Endothelial cell of umbilical vein (primary cell): ENCODE data around the gene PNPLA6. TPM values are rescaled to one million over a fixed set of nuclear protein-coding genes. Genes with fewer than 3 reads are reported as not detected.

ENCODE experiments used
- BruUV-seq: library from RNA; stranded (reverse); fragments of 400-500 nt; replicated peaks from 2 replicates; lab custom pipeline; 2021; lab: Mats Ljungman, UMichigan
- CTCF ChIA-PET: fragments of 300-600, 350-600 bp; sonication (Branson Sonifier 250); formaldehyde crosslinking; loops from one replicate; lab custom pipeline; 2021; ENCODE audit warnings: antibody characterized with exemption, inconsistent platforms; lab: Charles Lee
- POLR2A ChIA-PET: fragments of 300-600, 350-600 bp; sonication (Branson Sonifier 250); formaldehyde crosslinking; loops from one replicate; lab custom pipeline; 2021; ENCODE audit warnings: antibody characterized with exemption, inconsistent platforms; lab: Charles Lee
- DNase-seq: peaks from one replicate; pipeline ENCODE4 v3.0.0-alpha.2; 2011; ENCODE audit warnings: low read depth, low spot score
- FAIRE-seq: peaks from 2 replicates; lab custom pipeline; 2011; peaks lifted over from hg19 to GRCh38; lab: Jason Lieb, UNC
- H2AFZ ChIP-seq: 2 replicates; pipeline ENCODE4 v1.6.0; 2012; ENCODE audit warnings: low read depth, low read length, control low read depth, inconsistent platforms
- H3K27ac ChIP-seq: 2 replicates; pipeline ENCODE4 v1.5.1; 2011; ENCODE audit warnings: low read depth, mild to moderate bottlenecking, control low read depth, low read length, moderate library complexity; ENCODE audit not compliant: insufficient read depth
- H3K27me3 ChIP-seq, 2 experiments: 2 replicates each; pipeline versions ENCODE4 v1.6.0 to v1.6.1; 2011; ENCODE audit warnings: low read length in 2 of 2, mixed read lengths in 1 of 2; ENCODE audit not compliant: control insufficient read depth in 2 of 2, insufficient read depth in 2 of 2
- H3K36me3 ChIP-seq, 2 experiments: 2 replicates in 1 of 2; 3 replicates in 1 of 2; pipeline ENCODE4 v1.5.1; 2011; ENCODE audit warnings: low read length in 2 of 2, mild to moderate bottlenecking in 1 of 2, moderate library complexity in 1 of 2; ENCODE audit not compliant: control insufficient read depth in 2 of 2, insufficient read depth in 2 of 2; ENCODE audit errors: extremely low read depth in 1 of 2
- H3K4me1 ChIP-seq: 3 replicates; pipeline ENCODE4 v1.5.1; 2011; ENCODE audit warnings: mild to moderate bottlenecking, low read length; ENCODE audit not compliant: control insufficient read depth, insufficient read depth; ENCODE audit errors: extremely low read depth
- H3K4me2 ChIP-seq: 2 replicates; pipeline ENCODE4 v1.6.1; 2011; ENCODE audit warnings: low read length, control low read depth, mixed read lengths; ENCODE audit not compliant: insufficient read depth
- H3K4me3 ChIP-seq, 3 experiments: fragments of 200-600 bp in 1 of 3; sonication (generic), shearing (Covaris generic) in 1 of 3; replicated peaks in 1 of 3; 2 replicates each; pipeline ENCODE4 v1.5.1; 2011 to 2016; ENCODE audit warnings: control low read depth in 3 of 3, low read length in 3 of 3, mild to moderate bottlenecking in 2 of 3, inconsistent platforms in 1 of 3, low read depth in 1 of 3, moderate library complexity in 1 of 3; ENCODE audit not compliant: insufficient read depth in 1 of 3
- H3K79me2 ChIP-seq: 2 replicates; pipeline ENCODE4 v1.6.0; 2012; ENCODE audit warnings: low read length, inconsistent platforms; ENCODE audit not compliant: control insufficient read depth, insufficient read depth
- H3K9ac ChIP-seq: replicated peaks from 2 replicates; pipeline ENCODE3; 2011; ENCODE audit warnings: low read length, control low read depth; ENCODE audit not compliant: insufficient read depth; ENCODE audit errors: extremely low read depth
- H3K9me1 ChIP-seq: replicated peaks from 3 replicates; pipeline ENCODE4 v1.6.0; 2011; ENCODE audit warnings: mild to moderate bottlenecking, low read length; ENCODE audit not compliant: control insufficient read depth, insufficient read depth; ENCODE audit errors: extremely low read depth
- H3K9me3 ChIP-seq: replicated peaks from 2 replicates; pipeline ENCODE4 v1.5.1; 2012; ENCODE audit warnings: low read length, inconsistent platforms; ENCODE audit not compliant: control insufficient read depth, insufficient read depth
- H4K20me1 ChIP-seq: replicated peaks from 2 replicates; pipeline ENCODE3; 2011; ENCODE audit warnings: mild to moderate bottlenecking, low read length; ENCODE audit not compliant: control insufficient read depth, insufficient read depth; ENCODE audit errors: extremely low read depth
- EZH2 ChIP-seq: IDR thresholded peaks from 2 replicates; pipeline ENCODE4 v1.6.1; 2012; ENCODE audit warnings: borderline replicate concordance, low read depth, mild to moderate bottlenecking, moderate library complexity, low read length, inconsistent platforms; ENCODE audit not compliant: severe bottlenecking
- FOS ChIP-seq: IDR thresholded peaks from 2 replicates; pipeline ENCODE4 v1.6.1; 2011; ENCODE audit warnings: mild to moderate bottlenecking, low read length, moderate library complexity, borderline replicate concordance; ENCODE audit not compliant: insufficient read depth
- JUN ChIP-seq: IDR thresholded peaks from 2 replicates; pipeline ENCODE4 v1.6.1; 2011; ENCODE audit warnings: borderline replicate concordance, low read depth; ENCODE audit not compliant: insufficient read length, insufficient read depth
- MYC ChIP-seq: IDR thresholded peaks from one replicate; pipeline ENCODE4 v1.6.1; 2011; ENCODE audit warnings: mild to moderate bottlenecking, low read depth, low read length
- POLR2AphosphoS5 ChIP-seq: IDR thresholded peaks from 2 replicates; pipeline ENCODE4 v1.6.1; 2012; ENCODE audit warnings: low read depth, mild to moderate bottlenecking, control low read depth, low read length, moderate library complexity; ENCODE audit not compliant: insufficient read depth
- dilution Hi-C: fragments of 300-500 bp; cut with MboI; formaldehyde crosslinking; loops from one replicate; pipeline ENCODE4 v1.15.0; 2019; ENCODE audit warnings: low sequenced_read_pairs; ENCODE audit not compliant: extremely low pct_ligation_motif_present
- intact Hi-C: fragments of 100-400 bp; cut with micrococcal nuclease; formaldehyde crosslinking; loops from one replicate; pipeline ENCODE4 v1.10.0; 2022
- polyA plus RNA-seq, 4 experiments: library from polyadenylated mRNA; depleted of rRNA in 3 of 4; stranded (reverse) in 3 of 4; unstranded in 1 of 4; fragments of >200 nt; gene quantifications; 2 replicates each; pipeline versions ENCODE4 v1.2.1 to v1.2.3, GENCODE V29; 2011 to 2012; ENCODE audit warnings: missing spikeins in 1 of 4
- total RNA-seq: library from RNA; stranded (reverse); gene quantifications from 2 replicates; pipeline ENCODE4 v1.2.3, GENCODE V29; 2021
- TF ChIP-seq, protein P1 (sequence below): IDR thresholded peaks from 2 replicates; pipeline ENCODE4 v1.6.1; 2011; ENCODE audit not compliant: insufficient read depth, insufficient read length
- TF ChIP-seq, protein P2 (sequence below), 2 donors: IDR thresholded peaks; 1 replicate in 1 of 2; 2 replicates in 1 of 2; pipeline ENCODE4 v1.5.1; 2011; ENCODE audit warnings: low read length in 2 of 2, mild to moderate bottlenecking in 2 of 2, moderate library complexity in 2 of 2, control low read depth in 1 of 2, inconsistent platforms in 1 of 2, low read depth in 1 of 2; ENCODE audit not compliant: insufficient read depth in 1 of 2; ENCODE audit errors: extremely low read depth in 1 of 2

The PNPLA6 gene
- total and polyA plus RNA-seq, 2 donors (not counting 3 experiments of a cell fraction or from before 2014, with no cell fraction given): 106 to 164 TPM

DNA sequence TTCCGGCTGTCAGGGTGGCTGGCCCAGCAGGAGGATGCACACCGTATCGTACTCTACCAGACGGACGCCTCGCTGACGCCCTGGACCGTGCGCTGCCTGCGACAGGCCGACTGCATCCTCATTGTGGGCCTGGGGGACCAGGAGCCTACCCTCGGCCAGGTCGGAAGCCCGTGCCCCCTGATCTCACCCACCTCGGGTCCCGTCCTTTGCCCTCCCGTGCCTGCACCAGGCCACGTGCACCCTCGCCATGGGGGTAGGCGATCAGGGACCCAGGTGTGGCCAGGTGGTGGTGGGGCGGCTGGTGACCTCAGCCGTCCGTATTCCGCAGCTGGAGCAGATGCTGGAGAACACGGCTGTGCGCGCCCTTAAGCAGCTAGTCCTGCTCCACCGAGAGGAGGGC, 19.0 kb downstream of the PNPLA6 start:
- CTCF ChIA-PET: interaction anchor here (2.6 kb wide), 1 partner anchor 14 kb away, joined by 16 read pairs; no protein-coding TSS in a partner anchor
- H3K36me3 ChIP-seq: peaks cover 3 to 48% of the 10 kb centered on the region in 2 experiments
- no peak overlapping the region for H2AFZ ChIP-seq
- dilution Hi-C loops: no loop called here
- no peak overlapping the region for H3K9ac ChIP-seq
- no peak overlapping the region for H3K4me2 ChIP-seq
- no peaks in the 10 kb centered on the region for H4K20me1 ChIP-seq
- FAIRE-seq (no peak), DNase-seq (no peak)
- TF ChIP-seq FOS: no peak
- TF ChIP-seq, protein P1, sequence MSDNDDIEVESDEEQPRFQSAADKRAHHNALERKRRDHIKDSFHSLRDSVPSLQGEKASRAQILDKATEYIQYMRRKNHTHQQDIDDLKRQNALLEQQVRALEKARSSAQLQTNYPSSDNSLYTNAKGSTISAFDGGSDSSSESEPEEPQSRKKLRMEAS: no peak
- TF ChIP-seq EZH2: no peak
- no peak for TF ChIP-seq POLR2AphosphoS5
- no peak for TF ChIP-seq MYC
- TF ChIP-seq, protein P2, sequence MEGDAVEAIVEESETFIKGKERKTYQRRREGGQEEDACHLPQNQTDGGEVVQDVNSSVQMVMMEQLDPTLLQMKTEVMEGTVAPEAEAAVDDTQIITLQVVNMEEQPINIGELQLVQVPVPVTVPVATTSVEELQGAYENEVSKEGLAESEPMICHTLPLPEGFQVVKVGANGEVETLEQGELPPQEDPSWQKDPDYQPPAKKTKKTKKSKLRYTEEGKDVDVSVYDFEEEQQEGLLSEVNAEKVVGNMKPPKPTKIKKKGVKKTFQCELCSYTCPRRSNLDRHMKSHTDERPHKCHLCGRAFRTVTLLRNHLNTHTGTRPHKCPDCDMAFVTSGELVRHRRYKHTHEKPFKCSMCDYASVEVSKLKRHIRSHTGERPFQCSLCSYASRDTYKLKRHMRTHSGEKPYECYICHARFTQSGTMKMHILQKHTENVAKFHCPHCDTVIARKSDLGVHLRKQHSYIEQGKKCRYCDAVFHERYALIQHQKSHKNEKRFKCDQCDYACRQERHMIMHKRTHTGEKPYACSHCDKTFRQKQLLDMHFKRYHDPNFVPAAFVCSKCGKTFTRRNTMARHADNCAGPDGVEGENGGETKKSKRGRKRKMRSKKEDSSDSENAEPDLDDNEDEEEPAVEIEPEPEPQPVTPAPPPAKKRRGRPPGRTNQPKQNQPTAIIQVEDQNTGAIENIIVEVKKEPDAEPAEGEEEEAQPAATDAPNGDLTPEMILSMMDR (IDR thresholded peaks at IDR 0.05; ENCODE audit: extremely low read depth in 1 of 2, insufficient read depth in 1 of 2, low read depth in 1 of 2, low read length in 2 of 2): no peak
- no peak for TF ChIP-seq JUN
- no peaks in the 10 kb centered on the region for H3K4me1 ChIP-seq
- no peaks in the 10 kb centered on the region for H3K9me3 ChIP-seq
- H3K27me3 ChIP-seq: no peaks in the 10 kb centered on the region
- H3K4me3 ChIP-seq: no peak overlapping the region
- H3K27ac ChIP-seq: no peak overlapping the region
- no peaks in the 10 kb centered on the region for H3K9me1 ChIP-seq
- H3K79me2 ChIP-seq: no peaks in the 10 kb centered on the region
- POLR2A ChIA-PET: no interaction called here
- intact Hi-C loops: no loop called here
- BruUV-seq: no TSS peak
